ENCODE results near the gene ATP8B1.

- no peak for TF ChIP-seq GATA2 (IDR thresholded peaks at IDR 0.05; ENCODE audit: low read depth, low read length)
- TF ChIP-seq GATA3 (IDR thresholded peaks at IDR 0.05; ENCODE audit: low read depth, low read length) = no peak
Measured at GRCh38 chr18:57727952-57728807, 74.9 kb downstream of the ATP8B1 start.
